ENCODE data around the gene MMP19. TPM values are rescaled to one million over a fixed set of nuclear protein-coding genes. Genes with fewer than 3 reads are reported as not detected.
A peak's percentile ranks its signal among the peaks of the same experiment; 100 is the strongest.

The MMP19 gene
- total RNA-seq, 2 donors from 2014 or later = 0.40 to 2.1 TPM

DNA sequence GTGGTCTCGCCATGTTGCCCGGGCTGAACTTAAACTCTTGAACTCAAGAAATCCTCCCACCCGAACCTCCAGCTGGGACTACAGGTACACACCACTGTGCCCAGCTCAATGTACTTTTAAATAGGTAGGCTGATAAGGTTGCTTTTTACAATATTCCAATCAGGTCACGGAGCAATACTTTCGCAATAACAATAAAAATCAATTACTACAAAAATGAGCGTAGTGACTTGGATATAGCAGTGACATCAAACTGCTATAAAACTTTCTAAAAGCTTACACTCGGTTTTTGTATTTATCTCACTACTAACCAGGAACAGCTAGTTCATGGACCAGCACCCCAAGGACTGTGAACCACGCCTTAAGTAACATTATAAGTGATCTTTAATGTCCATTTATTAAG lies 35.8 kb downstream of the MMP19 start:
- Mint-ChIP-seq H3K27me3 (ENCODE audit: insufficient read depth) (no peaks in the 10 kb centered on the region), H3K4me3 (no peak overlapping the region), H3K36me3 (ENCODE audit: low read depth) (peaks cover 46% of the 10 kb centered on the region), H3K27ac (no peak overlapping the region), H3K4me1 (peaks cover 5% of the 10 kb centered on the region), H3K9me3 (no peaks in the 10 kb centered on the region)
- TF ChIP-seq, protein P1, sequence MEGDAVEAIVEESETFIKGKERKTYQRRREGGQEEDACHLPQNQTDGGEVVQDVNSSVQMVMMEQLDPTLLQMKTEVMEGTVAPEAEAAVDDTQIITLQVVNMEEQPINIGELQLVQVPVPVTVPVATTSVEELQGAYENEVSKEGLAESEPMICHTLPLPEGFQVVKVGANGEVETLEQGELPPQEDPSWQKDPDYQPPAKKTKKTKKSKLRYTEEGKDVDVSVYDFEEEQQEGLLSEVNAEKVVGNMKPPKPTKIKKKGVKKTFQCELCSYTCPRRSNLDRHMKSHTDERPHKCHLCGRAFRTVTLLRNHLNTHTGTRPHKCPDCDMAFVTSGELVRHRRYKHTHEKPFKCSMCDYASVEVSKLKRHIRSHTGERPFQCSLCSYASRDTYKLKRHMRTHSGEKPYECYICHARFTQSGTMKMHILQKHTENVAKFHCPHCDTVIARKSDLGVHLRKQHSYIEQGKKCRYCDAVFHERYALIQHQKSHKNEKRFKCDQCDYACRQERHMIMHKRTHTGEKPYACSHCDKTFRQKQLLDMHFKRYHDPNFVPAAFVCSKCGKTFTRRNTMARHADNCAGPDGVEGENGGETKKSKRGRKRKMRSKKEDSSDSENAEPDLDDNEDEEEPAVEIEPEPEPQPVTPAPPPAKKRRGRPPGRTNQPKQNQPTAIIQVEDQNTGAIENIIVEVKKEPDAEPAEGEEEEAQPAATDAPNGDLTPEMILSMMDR (conservative IDR thresholded peaks at IDR 0.05) = no peak
- H3K27ac ChIP-seq (ENCODE audit: low read depth, low read length) = no peak overlapping the region
- 94 to 100% methylated on average over 4 to 5 of the region's 8 CpGs for WGBS, 2 experiments (ENCODE audit: insufficient coverage in 1 of 2, insufficient read length in 1 of 2)
- no peaks in the 10 kb centered on the region for H3K4me1 ChIP-seq (ENCODE audit: control insufficient read depth, insufficient read depth, low read length)
- peaks cover 66% of the 10 kb centered on the region for H3K36me3 ChIP-seq (ENCODE audit: control insufficient read depth, insufficient read depth, low read length)
- no peak for DNase-seq
- no peaks in the 10 kb centered on the region for H3K9me3 ChIP-seq (ENCODE audit: control insufficient read depth, low read length)
- H3K9ac ChIP-seq (ENCODE audit: extremely low read depth, low read length, poor library complexity, severe bottlenecking) = no peak overlapping the region
- no peak overlapping the region for H3K4me3 ChIP-seq (ENCODE audit: low read length)
- no peaks in the 10 kb centered on the region for H3K27me3 ChIP-seq (ENCODE audit: control insufficient read depth, insufficient read depth, low read length, poor library complexity, severe bottlenecking)

DNA sequence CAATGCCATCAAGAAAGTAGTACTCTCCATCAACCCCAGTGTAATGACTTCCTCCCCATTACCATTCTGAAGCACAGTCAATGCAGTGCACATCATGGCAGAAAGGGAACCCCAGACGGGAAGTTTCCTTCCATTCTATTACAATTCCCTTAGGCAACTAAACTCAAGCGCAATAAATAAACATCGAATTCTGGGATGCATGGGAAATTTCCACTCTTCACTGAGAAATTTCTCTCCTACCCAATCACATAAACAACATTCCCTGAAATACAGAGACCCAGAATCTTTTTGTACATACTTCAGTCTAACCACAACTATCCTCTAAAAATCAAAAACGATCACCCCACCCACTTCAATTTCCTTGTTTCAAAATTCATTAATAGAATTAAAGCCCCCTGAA lies 45.2 kb downstream of the MMP19 start:
- no peak overlapping the region for H3K4me3 Mint-ChIP-seq
- 89 to 98% methylated on average over 4 of the region's 4 CpGs for WGBS, 2 experiments (ENCODE audit: insufficient coverage in 1 of 2, insufficient read length in 1 of 2)
- Histone ChIP-seq H3K27me3 (ENCODE audit: control insufficient read depth, insufficient read depth, low read length, poor library complexity, severe bottlenecking) (no peaks in the 10 kb centered on the region), H3K4me3 (ENCODE audit: low read length) (no peak overlapping the region), H3K9me3 (ENCODE audit: control insufficient read depth, low read length) (no peaks in the 10 kb centered on the region), H3K4me1 (ENCODE audit: control insufficient read depth, insufficient read depth, low read length) (no peaks in the 10 kb centered on the region), H3K9ac (ENCODE audit: extremely low read depth, low read length, poor library complexity, severe bottlenecking) (no peak overlapping the region), H3K27ac (ENCODE audit: low read depth, low read length) (no peak overlapping the region), H3K36me3 (ENCODE audit: control insufficient read depth, insufficient read depth, low read length) (peaks cover 97% of the 10 kb centered on the region)
- H3K27me3 Mint-ChIP-seq (ENCODE audit: insufficient read depth) = no peaks in the 10 kb centered on the region
- no peak for DNase-seq
- H3K9me3 Mint-ChIP-seq = no peaks in the 10 kb centered on the region
- peaks cover 67% of the 10 kb centered on the region for H3K36me3 Mint-ChIP-seq (ENCODE audit: low read depth)
- H3K27ac Mint-ChIP-seq = no peak overlapping the region
- H3K4me1 Mint-ChIP-seq = peaks cover 3% of the 10 kb centered on the region
- TF ChIP-seq, protein P1 (conservative IDR thresholded peaks at IDR 0.05) = no peak

DNA sequence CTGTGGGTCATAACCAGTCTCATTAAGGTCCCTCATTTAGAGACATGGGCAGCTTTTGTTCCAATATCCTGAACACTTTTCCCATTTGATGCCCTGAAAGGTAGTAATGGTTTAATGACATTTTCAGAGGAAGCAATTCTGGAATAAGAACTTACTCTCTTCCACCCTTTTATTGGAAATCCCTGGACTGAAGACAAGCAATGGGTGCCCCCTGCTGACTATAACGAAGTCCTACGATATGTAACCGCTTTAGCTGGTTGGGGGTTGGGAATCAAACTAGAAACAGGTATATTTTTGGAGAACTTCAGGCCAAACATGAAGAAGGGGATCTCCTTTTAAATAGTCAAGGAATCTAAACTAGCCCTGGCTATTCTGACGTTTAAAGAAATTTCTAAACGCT lies 45.7 kb downstream of the MMP19 start:
- Histone ChIP-seq H3K9me3 (ENCODE audit: control insufficient read depth, low read length) (no peaks in the 10 kb centered on the region), H3K9ac (ENCODE audit: extremely low read depth, low read length, poor library complexity, severe bottlenecking) (no peak overlapping the region), H3K27ac (ENCODE audit: low read depth, low read length) (no peak overlapping the region), H3K4me1 (ENCODE audit: control insufficient read depth, insufficient read depth, low read length) (no peaks in the 10 kb centered on the region), H3K4me3 (ENCODE audit: low read length) (no peak overlapping the region), H3K27me3 (ENCODE audit: control insufficient read depth, insufficient read depth, low read length, poor library complexity, severe bottlenecking) (no peaks in the 10 kb centered on the region), H3K36me3 (ENCODE audit: control insufficient read depth, insufficient read depth, low read length) (peaks cover 95% of the 10 kb centered on the region)
- Mint-ChIP-seq H3K4me1 (peaks cover 3% of the 10 kb centered on the region), H3K36me3 (ENCODE audit: low read depth) (peaks cover 69% of the 10 kb centered on the region), H3K27ac (peak overlapping the region; percentile 56), H3K9me3 (no peaks in the 10 kb centered on the region), H3K27me3 (ENCODE audit: insufficient read depth) (no peaks in the 10 kb centered on the region), H3K4me3 (no peak overlapping the region)
- peak; percentile 72 for DNase-seq
- WGBS, 2 experiments (ENCODE audit: insufficient coverage in 1 of 2, insufficient read length in 1 of 2) = 73 to 85% methylated on average over 3 to 5 of the region's 5 CpGs
- TF ChIP-seq, protein P1 (conservative IDR thresholded peaks at IDR 0.05) = peak; percentile 79
